Mammary epithelial cell (primary cell): ENCODE measurements around the gene NAV3.

ENCODE experiments used
- CTCF ChIP-seq, 2 donors: IDR thresholded peaks in 1 of 2; conservative IDR thresholded peaks in 1 of 2; 2 replicates each; pipeline ENCODE4 v1.5.1; 2011 to 2012; ENCODE audit warnings: inconsistent platforms in 2 of 2, low read length in 2 of 2, mild to moderate bottlenecking in 2 of 2, control low read depth in 1 of 2, low read depth in 1 of 2; ENCODE audit not compliant: insufficient read depth in 1 of 2; ENCODE audit errors: extremely low read depth in 1 of 2
- EZH2 ChIP-seq: IDR thresholded peaks from 2 replicates; pipeline ENCODE4 v1.6.1; 2012; ENCODE audit warnings: low read length, inconsistent platforms, borderline replicate concordance

- TF ChIP-seq CTCF (conservative IDR thresholded peaks at IDR 0.05 in 1 of 2, IDR thresholded peaks at IDR 0.05 in 1 of 2; ENCODE audit: extremely low read depth in 1 of 2, insufficient read depth in 1 of 2, low read depth in 1 of 2, low read length in 2 of 2) (no peak), EZH2 (no peak)
These were observed 101.5 kb downstream of the NAV3 start for GRCh38 chr12:77932216-77932615.
